HepG2 (cell line): ENCODE results near the gene FAM117B. TPM values are rescaled to one million over a fixed set of nuclear protein-coding genes. Genes with fewer than 3 reads are reported as not detected.

Source experiments
- ATF2 ChIP-seq: sonication (generic); formaldehyde crosslinking; IDR thresholded peaks from 2 replicates; pipeline ENCODE4 v1.4.0; 2020; ENCODE audit warnings: missing genetic modification reagents
- HDAC1 ChIP-seq: sonication (generic); formaldehyde crosslinking; IDR thresholded peaks from 2 replicates; pipeline ENCODE4 v1.5.1; 2020; ENCODE audit warnings: mild to moderate bottlenecking, missing genetic modification reagents
- HMG20A ChIP-seq: IDR thresholded peaks from 2 replicates; pipeline ENCODE4 v1.6.1; 2016; ENCODE audit warnings: borderline replicate concordance
- IKZF5 ChIP-seq: IDR thresholded peaks from 2 replicates; pipeline ENCODE4 v1.6.1; 2018; ENCODE audit warnings: missing genetic modification reagents, mild to moderate bottlenecking, missing compliant biosample characterization
- JUND ChIP-seq: sonication (generic); formaldehyde crosslinking; IDR thresholded peaks from 2 replicates; pipeline ENCODE4 v1.8.0; 2022; ENCODE audit warnings: mild to moderate bottlenecking, missing genetic modification reagents
- KMT2A ChIP-seq: sonication (generic); formaldehyde crosslinking; IDR thresholded peaks from 2 replicates; pipeline ENCODE4 v1.4.0; 2020; ENCODE audit warnings: missing genetic modification reagents
- NFYC ChIP-seq: IDR thresholded peaks from 2 replicates; pipeline ENCODE4 v1.6.1; 2016; ENCODE audit warnings: missing genetic modification reagents, missing compliant biosample characterization
- POLR2AphosphoS5 ChIP-seq: IDR thresholded peaks from 2 replicates; pipeline ENCODE4 v1.6.1; 2012; ENCODE audit warnings: low read depth, low read length
- POLR2G ChIP-seq: fragments of 200-400 bp; formaldehyde crosslinking; IDR thresholded peaks from 2 replicates; pipeline ENCODE4 v1.6.1; 2018; ENCODE audit warnings: mild to moderate bottlenecking, low read depth, low read length, moderate library complexity
- PPARG ChIP-seq: conservative IDR thresholded peaks from 2 replicates; pipeline ENCODE4 v1.6.1; 2016; ENCODE audit warnings: missing biosample characterization, missing genetic modification reagents
- SAFB2 ChIP-seq: sonication (generic); formaldehyde crosslinking; IDR thresholded peaks from 2 replicates; pipeline ENCODE4 v1.5.1; 2020; ENCODE audit warnings: missing genetic modification reagents, low read depth, mild to moderate bottlenecking, borderline replicate concordance
- TAF1 ChIP-seq: sonication (generic); formaldehyde crosslinking; IDR thresholded peaks from 2 replicates; pipeline ENCODE4 v1.4.0; 2020; ENCODE audit warnings: missing genetic modification reagents
- ZBTB7B ChIP-seq: sonication (generic); formaldehyde crosslinking; IDR thresholded peaks from 2 replicates; pipeline ENCODE4 v1.4.0; 2020; ENCODE audit warnings: missing genetic modification reagents
- ZFP82 ChIP-seq: sonication (generic); formaldehyde crosslinking; IDR thresholded peaks from 2 replicates; pipeline ENCODE4 v1.5.1; 2020; ENCODE audit warnings: mild to moderate bottlenecking, missing genetic modification reagents, borderline replicate concordance
- ZGPAT ChIP-seq: IDR thresholded peaks from 2 replicates; pipeline ENCODE4 v1.6.1; 2016; ENCODE audit warnings: mild to moderate bottlenecking
- ZNF331 ChIP-seq: sonication (generic); formaldehyde crosslinking; IDR thresholded peaks from 2 replicates; pipeline ENCODE4 v1.4.0; 2020; ENCODE audit warnings: missing genetic modification reagents
- ZNF614 ChIP-seq: IDR thresholded peaks from 2 replicates; pipeline ENCODE4 v1.6.1; 2018; ENCODE audit warnings: missing biosample characterization, missing genetic modification reagents, inconsistent platforms, borderline replicate concordance
- ZNF816 ChIP-seq: sonication (generic); formaldehyde crosslinking; IDR thresholded peaks from 2 replicates; pipeline ENCODE4 v1.8.0; 2022; ENCODE audit warnings: missing genetic modification reagents, mild to moderate bottlenecking, borderline replicate concordance
- polyA plus RNA-seq, 8 experiments: library from polyadenylated mRNA; depleted of rRNA in 3 of 8; stranded (reverse) in 7 of 8; unstranded in 1 of 8; fragments of >200 nt; fragmentation: Illumina TruSeq in 4 of 8; extraction: Trizol in 4 of 8; gene quantifications; 2 replicates each; pipeline versions ENCODE4 v1.2.1 to v1.2.3, GENCODE V29; 2011 to 2016; ENCODE audit warnings: low read depth in 4 of 8, missing spikeins in 1 of 8, mixed read lengths in 1 of 8; ENCODE audit not compliant: insufficient read depth in 1 of 8
- total RNA-seq, 5 experiments: library from RNA; depleted of rRNA; stranded (reverse); fragments of >200 nt; fragmentation: Illumina TruSeq; extraction: Trizol; gene quantifications; 2 replicates each; pipeline ENCODE4 v1.2.3, GENCODE V29; 2016; ENCODE audit warnings: low read depth in 1 of 5
- TF ChIP-seq, protein P1 (sequence below): IDR thresholded peaks from 2 replicates; pipeline ENCODE4 v1.6.1; 2016
- TF ChIP-seq, protein P2 (sequence below): sonication (generic); formaldehyde crosslinking; IDR thresholded peaks from 2 replicates; pipeline ENCODE4 v1.4.0; 2020; ENCODE audit warnings: missing genetic modification reagents, mild to moderate bottlenecking, borderline replicate concordance

The FAM117B gene
- total and polyA plus RNA-seq, 2 of the 13 experiments (the other 11 are each of a cell fraction or from before 2014, with no cell fraction given) = 5.8 to 11.0 TPM

GRCh38 chr2:202635428-202636212, 851 bp downstream of the FAM117B start (continued):
- TF ChIP-seq TAF1 (CRISPR knock-in tag) = peak; percentile 35; the same call in 1 of the 2 replicates
- TF ChIP-seq, protein P1, sequence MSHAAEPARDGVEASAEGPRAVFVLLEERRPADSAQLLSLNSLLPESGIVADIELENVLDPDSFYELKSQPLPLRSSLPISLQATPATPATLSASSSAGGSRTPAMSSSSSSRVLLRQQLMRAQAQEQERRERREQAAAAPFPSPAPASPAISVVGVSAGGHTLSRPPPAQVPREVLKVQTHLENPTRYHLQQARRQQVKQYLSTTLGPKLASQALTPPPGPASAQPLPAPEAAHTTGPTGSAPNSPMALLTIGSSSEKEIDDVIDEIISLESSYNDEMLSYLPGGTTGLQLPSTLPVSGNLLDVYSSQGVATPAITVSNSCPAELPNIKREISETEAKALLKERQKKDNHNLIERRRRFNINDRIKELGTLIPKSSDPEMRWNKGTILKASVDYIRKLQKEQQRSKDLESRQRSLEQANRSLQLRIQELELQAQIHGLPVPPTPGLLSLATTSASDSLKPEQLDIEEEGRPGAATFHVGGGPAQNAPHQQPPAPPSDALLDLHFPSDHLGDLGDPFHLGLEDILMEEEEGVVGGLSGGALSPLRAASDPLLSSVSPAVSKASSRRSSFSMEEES = peak; percentile 31; the same call in 1 of the 2 replicates
- TF ChIP-seq, protein P2, sequence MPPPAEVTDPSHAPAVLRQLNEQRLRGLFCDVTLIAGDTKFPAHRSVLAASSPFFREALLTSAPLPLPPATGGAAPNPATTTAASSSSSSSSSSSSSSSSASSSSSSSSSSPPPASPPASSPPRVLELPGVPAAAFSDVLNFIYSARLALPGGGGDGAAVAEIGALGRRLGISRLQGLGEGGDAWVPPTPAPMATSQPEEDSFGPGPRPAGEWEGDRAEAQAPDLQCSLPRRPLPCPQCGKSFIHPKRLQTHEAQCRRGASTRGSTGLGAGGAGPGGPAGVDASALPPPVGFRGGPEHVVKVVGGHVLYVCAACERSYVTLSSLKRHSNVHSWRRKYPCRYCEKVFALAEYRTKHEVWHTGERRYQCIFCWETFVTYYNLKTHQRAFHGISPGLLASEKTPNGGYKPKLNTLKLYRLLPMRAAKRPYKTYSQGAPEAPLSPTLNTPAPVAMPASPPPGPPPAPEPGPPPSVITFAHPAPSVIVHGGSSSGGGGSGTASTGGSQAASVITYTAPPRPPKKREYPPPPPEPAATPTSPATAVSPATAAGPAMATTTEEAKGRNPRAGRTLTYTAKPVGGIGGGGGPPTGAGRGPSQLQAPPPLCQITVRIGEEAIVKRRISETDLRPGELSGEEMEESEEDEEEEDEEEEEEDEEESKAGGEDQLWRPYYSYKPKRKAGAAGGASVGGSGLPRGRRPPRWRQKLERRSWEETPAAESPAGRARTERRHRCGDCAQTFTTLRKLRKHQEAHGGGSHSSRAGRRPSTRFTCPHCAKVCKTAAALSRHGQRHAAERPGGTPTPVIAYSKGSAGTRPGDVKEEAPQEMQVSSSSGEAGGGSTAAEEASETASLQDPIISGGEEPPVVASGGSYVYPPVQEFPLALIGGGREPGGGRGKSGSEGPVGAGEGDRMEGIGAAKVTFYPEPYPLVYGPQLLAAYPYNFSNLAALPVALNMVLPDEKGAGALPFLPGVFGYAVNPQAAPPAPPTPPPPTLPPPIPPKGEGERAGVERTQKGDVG (CRISPR knock-in tag) = no peak
- 0 out of 2 replicates have a peak, but pooled peaks have one; percentile 44 for TF ChIP-seq IKZF5 (CRISPR knock-in tag)
- peak; percentile 45; the same call in 1 of the 2 replicates for TF ChIP-seq HMG20A (CRISPR knock-in tag)
- TF ChIP-seq SAFB2 (CRISPR knock-in tag) = 0 out of 2 replicates have a peak, but pooled peaks have one; percentile 18
- peak; percentile 80; the same call in 1 of the 2 replicates for TF ChIP-seq ZNF614 (CRISPR knock-in tag)
- TF ChIP-seq ZNF331 (CRISPR knock-in tag) = peak; percentile 79; the same call in 1 of the 2 replicates
- TF ChIP-seq ZFP82 (CRISPR knock-in tag) = peak; percentile 64
- TF ChIP-seq POLR2AphosphoS5 = peak; percentile 69
- no peak for TF ChIP-seq JUND (CRISPR knock-in tag)
- TF ChIP-seq HDAC1 (CRISPR knock-in tag) = peak; percentile 61; the same call in 1 of the 2 replicates
- TF ChIP-seq POLR2G = peak; percentile 54; the same call in 1 of the 2 replicates
- TF ChIP-seq ATF2 (CRISPR knock-in tag) = peak; percentile 18; the same call in 1 of the 2 replicates
- TF ChIP-seq PPARG = peak; percentile 32; the same call in 1 of the 2 replicates
- TF ChIP-seq ZGPAT (CRISPR knock-in tag) = 0 out of 2 replicates have a peak, but pooled peaks have one; percentile 45
- TF ChIP-seq ZBTB7B (CRISPR knock-in tag) = 0 out of 2 replicates have a peak, but pooled peaks have one; percentile 9
- peak; percentile 73 for TF ChIP-seq KMT2A (CRISPR knock-in tag)
- TF ChIP-seq NFYC (CRISPR knock-in tag) = no peak; the same call in 1 of the 2 replicates
- TF ChIP-seq ZNF816 = peak; percentile 78; the same call in 1 of the 2 replicates
